Natural killer cell (primary cell): ENCODE measurements around the gene SGPP1. TPM values are rescaled to one million over a fixed set of nuclear protein-coding genes. Genes with fewer than 3 reads are reported as not detected.

Experiments
- ATAC-seq, 3 donors: fragments of 150-1000 bp in 2 of 3; fragments of 200-7000 bp in 1 of 3; cut with Tn5 transposase; 1 replicate in 1 of 3; 2 replicates in 2 of 3; pipeline ENCODE4 v1.10.0; 2021; ENCODE audit warnings: mild to moderate bottlenecking in 2 of 3, moderate library complexity in 2 of 3
- DNase-seq, 2 donors: peaks; one replicate each; pipeline versions ENCODE4 v3.0.0 to v3.0.0-alpha.2; 2013 to 2021; ENCODE audit warnings: mixed read lengths in 1 of 2
- H3K27ac ChIP-seq: one replicate; pipeline ENCODE4 v1.5.1; 2013; ENCODE audit warnings: mild to moderate bottlenecking, low read length
- H3K27me3 ChIP-seq: one replicate; pipeline ENCODE4 v1.6.1; 2013; ENCODE audit warnings: low read length; ENCODE audit not compliant: control insufficient read depth, insufficient read depth
- H3K36me3 ChIP-seq: one replicate; pipeline ENCODE4 v1.6.1; 2013; ENCODE audit warnings: low read length; ENCODE audit not compliant: control insufficient read depth, insufficient read depth
- H3K4me1 ChIP-seq: one replicate; pipeline ENCODE4 v1.6.1; 2013; ENCODE audit warnings: low read length; ENCODE audit not compliant: control insufficient read depth, insufficient read depth
- H3K4me3 ChIP-seq: one replicate; pipeline ENCODE4 v1.5.1; 2013; ENCODE audit warnings: low read length
- H3K9me3 ChIP-seq: one replicate; pipeline ENCODE4 v1.6.1; 2013; ENCODE audit warnings: low read length; ENCODE audit not compliant: control insufficient read depth, insufficient read depth
- H3K27ac Mint-ChIP-seq, 2 donors: one replicate each; pipeline ENCODE4 v1.8.0; 2022; ENCODE audit warnings: mild to moderate bottlenecking in 2 of 2, mixed read lengths in 2 of 2, moderate library complexity in 1 of 2
- H3K27me3 Mint-ChIP-seq, 2 donors: one replicate each; pipeline ENCODE4 v1.8.0; 2022; ENCODE audit warnings: low read depth in 2 of 2, mixed read lengths in 2 of 2
- H3K36me3 Mint-ChIP-seq: one replicate; pipeline ENCODE4 v1.8.0; 2022; ENCODE audit warnings: mixed read lengths
- H3K4me1 Mint-ChIP-seq, 2 donors: one replicate each; pipeline ENCODE4 v1.8.0; 2022; ENCODE audit warnings: mixed read lengths in 2 of 2
- H3K4me3 Mint-ChIP-seq: one replicate; pipeline ENCODE4 v1.8.0; 2022; ENCODE audit warnings: mild to moderate bottlenecking, moderate library complexity, mixed read lengths
- H3K9me3 Mint-ChIP-seq, 2 donors: one replicate each; pipeline ENCODE4 v1.8.0; 2022; ENCODE audit warnings: mixed read lengths in 2 of 2
- CTCF ChIP-seq: fragments of 200-600 bp; IDR thresholded peaks from one replicate; pipeline ENCODE4 v1.8.0; 2022; ENCODE audit warnings: antibody characterized with exemption
- WGBS: methylation state at CpG from one replicate; pipeline ENCODE4 v1.1.7; 2013; ENCODE audit warnings: missing lambda C conversion rate; ENCODE audit not compliant: insufficient coverage; 5-methylcytosine and 5-hydroxymethylcytosine counted together
- intact Hi-C: fragments of 100-400 bp; cut with micrococcal nuclease; formaldehyde crosslinking; loops from one replicate; pipeline ENCODE4 v1.14.2; 2022
- total RNA-seq, 4 donors: library from RNA; stranded (reverse); fragments of 120-200 nt in 1 of 4; gene quantifications; one replicate each; pipeline versions ENCODE4 v1.2.3 to v1.2.4, GENCODE V29; 2013 to 2022

SGPP1 gene
- total RNA-seq, 3 donors from 2014 or later (not counting 1 experiment from before 2014, with no cell fraction given) = 17.8 to 23.4 (median 23.3) TPM

- Histone ChIP-seq H3K4me1 (no peaks in the 10 kb centered on the region), H3K27me3 (no peaks in the 10 kb centered on the region), H3K4me3 (no peak overlapping the region), H3K27ac (no peak overlapping the region), H3K36me3 (peaks cover 3% of the 10 kb centered on the region), H3K9me3 (no peaks in the 10 kb centered on the region)
- H3K27me3 Mint-ChIP-seq = no peaks in the 10 kb centered on the region
- H3K4me3 Mint-ChIP-seq = no peak overlapping the region
- intact Hi-C loops = no loop called here
- no peak for TF ChIP-seq CTCF
- WGBS = no CpG with 5 or more reads among the region's 2 CpGs
- no peak overlapping the region for H3K27ac Mint-ChIP-seq
- ATAC-seq = no peak
- H3K36me3 Mint-ChIP-seq = no peaks in the 10 kb centered on the region
- H3K9me3 Mint-ChIP-seq = no peaks in the 10 kb centered on the region
- peaks cover 37 to 51% of the 10 kb centered on the region in 2 donors for H3K4me1 Mint-ChIP-seq
- DNase-seq = no peak
These were observed 26.1 kb downstream of the SGPP1 start for GRCh38 chr14:63701606-63702299.

- intact Hi-C loops = no loop called here
- no peaks in the 10 kb centered on the region for H3K27me3 ChIP-seq
- H3K9me3 Mint-ChIP-seq = no peaks in the 10 kb centered on the region
- H3K4me1 Mint-ChIP-seq = peaks cover 0 to 7% of the 10 kb centered on the region in 2 donors
- no peaks in the 10 kb centered on the region for H3K36me3 Mint-ChIP-seq
- DNase-seq (no peak), ATAC-seq (no peak)
- peaks cover 5% of the 10 kb centered on the region for H3K36me3 ChIP-seq
- no peak overlapping the region for H3K27ac ChIP-seq
- WGBS = 90% methylated on average over 2 of the region's 5 CpGs
- H3K27me3 Mint-ChIP-seq = no peaks in the 10 kb centered on the region
- no peaks in the 10 kb centered on the region for H3K4me1 ChIP-seq
- H3K9me3 ChIP-seq = no peaks in the 10 kb centered on the region
- H3K4me3 Mint-ChIP-seq = no peak overlapping the region
- H3K27ac Mint-ChIP-seq = no peak overlapping the region
- H3K4me3 ChIP-seq = no peak overlapping the region
- no peak for TF ChIP-seq CTCF
These were observed 35.4 kb downstream of the SGPP1 start for GRCh38 chr14:63692310-63693020.

- no peaks in the 10 kb centered on the region for H3K27me3 Mint-ChIP-seq
- H3K27ac Mint-ChIP-seq = no peak overlapping the region
- intact Hi-C loops = no loop called here
- WGBS = 97% methylated on average over 3 of the region's 3 CpGs
- no peak for TF ChIP-seq CTCF
- peaks cover 0 to 10% of the 10 kb centered on the region in 2 donors for H3K4me1 Mint-ChIP-seq
- ATAC-seq = no peak
- DNase-seq = no peak
- H3K4me3 Mint-ChIP-seq = no peak overlapping the region
- Histone ChIP-seq H3K27ac (no peak overlapping the region), H3K4me3 (no peak overlapping the region), H3K9me3 (no peaks in the 10 kb centered on the region), H3K27me3 (no peaks in the 10 kb centered on the region), H3K36me3 (peaks cover 9% of the 10 kb centered on the region), H3K4me1 (no peaks in the 10 kb centered on the region)
- no peaks in the 10 kb centered on the region for H3K9me3 Mint-ChIP-seq
- no peaks in the 10 kb centered on the region for H3K36me3 Mint-ChIP-seq
These were observed 38.7 kb downstream of the SGPP1 start for GRCh38 chr14:63689132-63689531.
